NCI-H1048 (cell line): ENCODE data around the gene SND1.

Experiments
- DNase-seq: peaks from one replicate; lab custom pipeline; 2025; lab: John Stamatoyannopoulos, UW

Gene SND1

GRCh38 chr7:127766831-127767459, 115.0 kb downstream of the SND1 start:
- DNase-seq = no peak

GRCh38 chr7:127768241-127768640, 116.2 kb downstream of the SND1 start:
- no peak for DNase-seq

GRCh38 chr7:127769137-127769536, 117.1 kb downstream of the SND1 start:
- DNase-seq = no peak

- no peak for DNase-seq
Observed at GRCh38 chr7:127769696-127770400, 117.9 kb downstream of the SND1 start.

GRCh38 chr7:127770885-127771284, 118.9 kb downstream of the SND1 start:
- no peak for DNase-seq

GRCh38 chr7:127771707-127772106, 119.7 kb downstream of the SND1 start:
- no peak for DNase-seq

GRCh38 chr7:127776776-127777386, 124.9 kb downstream of the SND1 start:
- no peak for DNase-seq

- no peak for DNase-seq
Observed at GRCh38 chr7:127780489-127780888, 128.5 kb downstream of the SND1 start.

GRCh38 chr7:127781081-127781480, 129.1 kb downstream of the SND1 start:
- no peak for DNase-seq

GRCh38 chr7:127782075-127782474, 130.1 kb downstream of the SND1 start:
- no peak for DNase-seq

- no peak for DNase-seq
Observed at GRCh38 chr7:127782654-127783559, 130.9 kb downstream of the SND1 start.

GRCh38 chr7:127786184-127786583, 134.2 kb downstream of the SND1 start:
- no peak for DNase-seq

GRCh38 chr7:127789031-127789430, 137.0 kb downstream of the SND1 start:
- no peak for DNase-seq

- DNase-seq = no peak
Observed at GRCh38 chr7:127791446-127792189, 139.6 kb downstream of the SND1 start.

GRCh38 chr7:127792528-127793342, 140.7 kb downstream of the SND1 start:
- DNase-seq = no peak

- DNase-seq = no peak
Observed at GRCh38 chr7:127793582-127793981, 141.6 kb downstream of the SND1 start.

GRCh38 chr7:127794136-127794535, 142.1 kb downstream of the SND1 start:
- DNase-seq = no peak

GRCh38 chr7:127794551-127794950, 142.6 kb downstream of the SND1 start:
- no peak for DNase-seq

GRCh38 chr7:127798023-127798422, 146.0 kb downstream of the SND1 start:
- no peak for DNase-seq

GRCh38 chr7:127798769-127799372, 146.9 kb downstream of the SND1 start:
- no peak for DNase-seq
